Measurements from ENCODE around the gene ULBP2. TPM values are rescaled to one million over a fixed set of nuclear protein-coding genes. Genes with fewer than 3 reads are reported as not detected.

ULBP2 gene
- total and polyA plus RNA-seq, 2 of the 8 experiments (the other 6 are each of a cell fraction or from before 2014, with no cell fraction given): 0.05 TPM; not detected in 1

DNA sequence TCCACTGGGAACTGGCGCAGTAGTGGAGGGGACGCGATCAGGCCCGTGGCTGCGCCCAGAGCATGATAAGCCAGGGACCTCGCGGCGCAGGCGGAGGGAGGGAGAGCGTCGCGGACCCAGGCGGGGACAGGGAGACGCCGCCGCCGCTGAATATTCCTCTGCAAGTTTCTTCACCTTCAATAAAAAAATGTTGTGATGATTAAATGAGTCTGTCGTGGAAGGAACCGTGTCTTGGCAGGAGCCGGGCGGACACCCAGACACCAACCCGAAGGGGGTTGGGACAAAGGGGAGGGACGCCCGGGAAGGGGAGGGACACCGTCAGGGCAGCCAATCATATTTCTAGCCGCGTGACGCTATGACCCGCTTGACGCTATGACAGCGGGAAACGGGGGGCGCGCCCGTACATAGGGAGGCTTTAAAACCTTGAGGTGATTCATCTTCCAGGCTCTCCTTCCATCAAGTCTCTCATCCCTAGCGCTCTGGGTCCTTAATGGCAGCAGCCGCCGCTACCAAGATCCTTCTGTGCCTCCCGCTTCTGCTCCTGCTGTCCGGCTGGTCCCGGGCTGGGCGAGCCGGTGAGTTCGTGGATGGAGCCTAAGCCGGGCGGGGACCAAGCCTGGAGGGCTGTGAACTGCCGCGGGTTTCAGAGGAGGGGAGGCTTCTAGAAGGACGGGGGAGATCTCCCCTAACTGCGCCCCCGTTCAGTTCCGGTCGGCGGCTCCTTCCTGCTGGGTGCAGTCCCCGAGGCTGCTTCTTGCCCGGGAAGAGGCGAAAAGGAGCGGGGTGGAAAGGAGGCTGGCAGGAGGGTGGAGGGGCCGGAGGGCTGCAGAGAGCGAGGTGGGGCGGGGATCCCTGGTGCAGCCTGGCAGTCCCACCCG, at the start of gene ULBP2 (continued):
- no peak for TF ChIP-seq KDM1A (IDR thresholded peaks at IDR 0.05; ENCODE audit: borderline replicate concordance, low read length)
- TF ChIP-seq BACH1 (IDR thresholded peaks at IDR 0.05; ENCODE audit: low read length): no peak
- no peak for TF ChIP-seq SRF (IDR thresholded peaks at IDR 0.05; ENCODE audit: low read depth, low read length)
- TF ChIP-seq, protein P1, sequence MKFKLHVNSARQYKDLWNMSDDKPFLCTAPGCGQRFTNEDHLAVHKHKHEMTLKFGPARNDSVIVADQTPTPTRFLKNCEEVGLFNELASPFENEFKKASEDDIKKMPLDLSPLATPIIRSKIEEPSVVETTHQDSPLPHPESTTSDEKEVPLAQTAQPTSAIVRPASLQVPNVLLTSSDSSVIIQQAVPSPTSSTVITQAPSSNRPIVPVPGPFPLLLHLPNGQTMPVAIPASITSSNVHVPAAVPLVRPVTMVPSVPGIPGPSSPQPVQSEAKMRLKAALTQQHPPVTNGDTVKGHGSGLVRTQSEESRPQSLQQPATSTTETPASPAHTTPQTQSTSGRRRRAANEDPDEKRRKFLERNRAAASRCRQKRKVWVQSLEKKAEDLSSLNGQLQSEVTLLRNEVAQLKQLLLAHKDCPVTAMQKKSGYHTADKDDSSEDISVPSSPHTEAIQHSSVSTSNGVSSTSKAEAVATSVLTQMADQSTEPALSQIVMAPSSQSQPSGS (IDR thresholded peaks at IDR 0.05; ENCODE audit: low read length): no peak
- peak; percentile 24; the same call in 1 of the 2 replicates for TF ChIP-seq SP1 (IDR thresholded peaks at IDR 0.05; ENCODE audit: low read depth, low read length)
- TF ChIP-seq, protein P2, sequence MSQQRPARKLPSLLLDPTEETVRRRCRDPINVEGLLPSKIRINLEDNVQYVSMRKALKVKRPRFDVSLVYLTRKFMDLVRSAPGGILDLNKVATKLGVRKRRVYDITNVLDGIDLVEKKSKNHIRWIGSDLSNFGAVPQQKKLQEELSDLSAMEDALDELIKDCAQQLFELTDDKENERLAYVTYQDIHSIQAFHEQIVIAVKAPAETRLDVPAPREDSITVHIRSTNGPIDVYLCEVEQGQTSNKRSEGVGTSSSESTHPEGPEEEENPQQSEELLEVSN (IDR thresholded peaks at IDR 0.05): peak; percentile 11
- TF ChIP-seq CREB1 (IDR thresholded peaks at IDR 0.05): peak; percentile 65
- TF ChIP-seq EZH2 (IDR thresholded peaks at IDR 0.05; ENCODE audit: low read depth, low read length, severe bottlenecking): peak; percentile 86
- no peak for TF ChIP-seq SP2 (IDR thresholded peaks at IDR 0.05; ENCODE audit: low read length)
- TF ChIP-seq, protein P3, sequence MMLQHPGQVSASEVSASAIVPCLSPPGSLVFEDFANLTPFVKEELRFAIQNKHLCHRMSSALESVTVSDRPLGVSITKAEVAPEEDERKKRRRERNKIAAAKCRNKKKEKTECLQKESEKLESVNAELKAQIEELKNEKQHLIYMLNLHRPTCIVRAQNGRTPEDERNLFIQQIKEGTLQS (IDR thresholded peaks at IDR 0.05; ENCODE audit: insufficient read depth, low read depth, low read length): no peak
- no peak for TF ChIP-seq CEBPB (IDR thresholded peaks at IDR 0.05; ENCODE audit: low read depth, low read length)
- TF ChIP-seq SAP30 (IDR thresholded peaks at IDR 0.05; ENCODE audit: insufficient read depth, insufficient replicate concordance, low read length): no peak
- no peak for TF ChIP-seq PHF8 (conservative IDR thresholded peaks at IDR 0.05; ENCODE audit: low read depth, low read length)
- no peak for TF ChIP-seq TAF1 (IDR thresholded peaks at IDR 0.05; ENCODE audit: low read depth, low read length)
- TF ChIP-seq FOSL1 (IDR thresholded peaks at IDR 0.05; ENCODE audit: insufficient read depth, low read depth, low read length): no peak
- TF ChIP-seq RNF2 (IDR thresholded peaks at IDR 0.05; ENCODE audit: borderline replicate concordance, low read depth, low read length, missing control alignments, poor library complexity, severe bottlenecking): peak; percentile 45
- TF ChIP-seq POLR2AphosphoS5 (IDR thresholded peaks at IDR 0.05; ENCODE audit: low read depth, low read length): no peak

Measured in H1 (cell line).